Memory B cell (primary cell): Measurements from ENCODE around the gene RRP1.

Experiments
- ATAC-seq: fragments of 150-1000 bp; cut with Tn5 transposase; 2 replicates; pipeline ENCODE4 v1.10.0; 2021; ENCODE audit warnings: low read depth, mild to moderate bottlenecking, moderate library complexity
- DNase-seq, 2 donors: peaks; one replicate each; pipeline ENCODE4 v3.0.0; 2022; ENCODE audit warnings: low spot score in 2 of 2
- H3K27ac Mint-ChIP-seq: one replicate; pipeline ENCODE4 v1.8.0; 2022; ENCODE audit warnings: mild to moderate bottlenecking, moderate library complexity, mixed read lengths
- H3K27me3 Mint-ChIP-seq: one replicate; pipeline ENCODE4 v1.8.0; 2022; ENCODE audit warnings: mixed read lengths
- H3K36me3 Mint-ChIP-seq: one replicate; pipeline ENCODE4 v1.8.0; 2022; ENCODE audit warnings: mild to moderate bottlenecking, mixed read lengths
- H3K4me1 Mint-ChIP-seq: one replicate; pipeline ENCODE4 v1.8.0; 2022; ENCODE audit warnings: mixed read lengths
- H3K4me3 Mint-ChIP-seq: one replicate; pipeline ENCODE4 v1.8.0; 2022; ENCODE audit warnings: mild to moderate bottlenecking, moderate library complexity, mixed read lengths
- H3K9me3 Mint-ChIP-seq: one replicate; pipeline ENCODE4 v1.8.0; 2022; ENCODE audit warnings: mixed read lengths

Gene RRP1

DNA sequence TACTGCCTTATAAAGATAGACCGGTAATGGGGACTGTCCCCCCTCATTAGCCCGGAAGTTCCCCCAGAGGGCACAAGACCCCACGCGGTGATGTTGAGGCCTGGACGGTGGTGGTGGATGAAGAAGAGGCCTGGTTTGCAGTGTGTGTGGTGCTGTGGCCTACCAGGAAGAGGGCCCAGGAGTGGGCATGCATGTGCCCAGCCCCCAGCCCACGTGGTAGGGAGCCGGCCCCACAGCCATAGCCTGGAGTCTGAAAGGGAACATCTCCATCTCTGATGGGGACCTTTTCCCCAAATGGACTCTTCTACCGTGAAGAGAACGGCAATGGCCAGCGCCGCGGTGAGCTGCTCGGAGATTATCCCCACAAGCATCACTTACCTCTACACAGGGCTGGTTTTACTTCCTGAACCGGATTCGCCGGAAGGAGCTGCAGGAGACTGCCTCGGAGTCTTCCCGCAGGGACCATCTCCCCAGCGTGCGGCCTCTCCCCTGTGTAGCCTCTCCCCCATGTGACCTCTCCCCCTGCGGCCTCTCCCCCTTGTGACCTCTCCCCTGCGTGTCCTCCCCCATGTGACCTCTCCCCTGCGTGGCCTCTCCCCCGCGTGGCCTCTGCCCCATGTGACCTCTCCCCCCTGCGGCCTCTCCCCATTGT is 20.6 kb downstream of the RRP1 start:
- Mint-ChIP-seq H3K9me3 (no peaks in the 10 kb centered on the region), H3K4me1 (peaks cover 36% of the 10 kb centered on the region), H3K27ac (no peak overlapping the region), H3K4me3 (no peak overlapping the region), H3K27me3 (peaks cover 21% of the 10 kb centered on the region), H3K36me3 (peaks cover 3% of the 10 kb centered on the region)
- no peak for DNase-seq
- no peak for ATAC-seq

DNA sequence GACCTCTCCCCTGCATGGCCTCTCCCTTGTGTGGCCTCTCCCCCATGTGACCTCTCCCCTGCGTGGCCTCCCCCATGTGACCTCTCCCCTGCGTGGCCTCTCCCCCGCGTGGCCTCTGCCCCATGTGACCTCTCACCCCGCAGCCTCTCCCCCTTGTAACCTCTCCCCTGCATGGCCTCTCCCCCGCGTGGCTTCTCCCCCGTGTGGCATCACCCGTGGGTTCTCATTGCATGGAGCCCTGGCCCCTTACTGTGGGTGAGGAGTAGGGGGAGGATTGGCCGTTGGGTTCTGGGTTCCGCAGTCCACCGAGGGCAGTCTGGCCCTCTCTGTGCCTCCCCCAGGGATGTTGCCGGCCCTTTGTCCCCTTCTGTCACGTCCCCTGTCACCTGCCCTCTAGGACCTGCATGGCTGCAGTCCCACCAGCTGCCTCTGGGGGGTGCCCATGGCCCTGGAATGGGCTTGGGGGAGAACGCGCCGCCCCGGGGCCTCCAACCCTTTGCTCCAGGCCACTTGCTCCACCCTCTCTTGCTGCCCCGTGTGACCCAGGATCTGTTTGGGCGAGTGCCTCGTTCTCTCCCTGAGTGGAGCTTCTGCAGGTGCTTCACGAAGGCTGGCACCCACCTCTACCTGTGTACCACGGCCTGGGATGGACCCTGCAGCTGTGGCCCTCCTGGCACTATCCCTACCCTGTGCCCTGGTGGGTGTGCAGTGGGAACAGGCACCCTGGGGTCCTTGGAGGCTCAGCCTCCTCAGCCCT is 21.3 kb downstream of the RRP1 start:
- Mint-ChIP-seq H3K4me3 (peak overlapping the region; percentile 39), H3K27ac (peak overlapping the region; percentile 70), H3K9me3 (no peaks in the 10 kb centered on the region), H3K27me3 (peaks cover 21% of the 10 kb centered on the region), H3K36me3 (peaks cover 3% of the 10 kb centered on the region), H3K4me1 (peaks cover 32% of the 10 kb centered on the region)
- peak; percentile 86 for ATAC-seq
- peak; percentile 91 to 98 for DNase-seq

- Mint-ChIP-seq H3K9me3 (no peaks in the 10 kb centered on the region), H3K27ac (no peak overlapping the region), H3K36me3 (peaks cover 3% of the 10 kb centered on the region), H3K4me1 (peaks cover 24% of the 10 kb centered on the region), H3K27me3 (peaks cover 23% of the 10 kb centered on the region), H3K4me3 (no peak overlapping the region)
- DNase-seq (no peak), ATAC-seq (no peak)
Measured at GRCh38 chr21:43811262-43812105, 22.1 kb downstream of the RRP1 start.

DNA sequence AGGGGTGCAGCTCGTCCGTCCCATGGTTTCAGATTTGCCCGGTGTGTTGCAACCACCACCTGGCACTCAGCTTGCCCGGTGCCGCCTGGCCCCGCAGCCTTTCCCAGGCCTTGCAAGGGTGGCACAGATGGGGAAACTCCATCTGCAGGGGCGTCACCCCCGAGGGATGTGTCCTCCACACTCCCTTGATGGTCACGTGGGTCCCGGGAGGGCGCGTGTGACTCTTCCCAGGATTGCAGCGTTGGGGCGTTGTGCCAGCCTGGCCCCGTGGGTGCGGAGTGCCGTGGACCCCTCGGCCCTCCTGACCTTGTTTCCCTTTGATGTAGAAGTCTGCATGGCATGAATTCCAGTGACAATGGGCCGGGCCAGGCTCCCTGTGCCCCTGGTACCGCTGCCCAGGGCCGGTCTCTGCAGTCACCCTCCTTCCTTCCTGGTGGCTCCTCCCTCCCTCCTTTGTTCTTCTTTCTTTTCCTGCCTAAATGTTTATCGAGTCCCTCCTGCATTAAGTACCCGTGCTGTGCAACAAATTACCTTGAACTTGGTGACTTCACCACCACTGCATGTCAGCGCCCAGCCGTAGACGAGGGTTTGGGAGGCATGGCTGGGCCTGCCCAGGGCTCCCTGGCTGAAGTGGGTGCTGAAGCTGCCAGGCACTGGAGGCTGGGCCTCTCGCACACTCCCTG is 22.9 kb downstream of the RRP1 start:
- Mint-ChIP-seq H3K27ac (no peak overlapping the region), H3K27me3 (peaks cover 21% of the 10 kb centered on the region), H3K4me3 (no peak overlapping the region), H3K36me3 (peaks cover 3% of the 10 kb centered on the region), H3K9me3 (no peaks in the 10 kb centered on the region), H3K4me1 (peaks cover 17% of the 10 kb centered on the region)
- no peak for ATAC-seq
- DNase-seq = no peak

- Mint-ChIP-seq H3K27ac (no peak overlapping the region), H3K4me1 (peaks cover 17% of the 10 kb centered on the region), H3K27me3 (peaks cover 21% of the 10 kb centered on the region), H3K9me3 (no peaks in the 10 kb centered on the region), H3K4me3 (no peak overlapping the region), H3K36me3 (peaks cover 3% of the 10 kb centered on the region)
- no peak for ATAC-seq
- no peak for DNase-seq
Measured at GRCh38 chr21:43812957-43813655, 23.7 kb downstream of the RRP1 start.

DNA sequence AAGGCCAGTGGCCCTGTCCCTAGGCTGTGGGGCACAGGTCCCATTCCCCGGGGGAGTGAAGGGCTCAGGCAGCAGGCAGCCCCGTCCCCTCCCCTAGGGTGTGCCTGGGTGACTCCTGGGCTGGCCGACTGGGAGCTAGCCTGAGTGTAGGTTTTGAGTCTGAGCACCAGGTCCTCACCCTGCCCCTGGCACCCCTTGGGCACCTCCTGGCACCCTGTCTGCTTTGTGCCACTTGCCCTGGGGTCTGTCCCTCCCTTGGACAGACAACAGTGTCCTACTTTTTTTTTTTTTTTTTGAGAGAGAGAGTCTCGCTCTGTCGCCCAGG is 24.2 kb downstream of the RRP1 start:
- H3K9me3 Mint-ChIP-seq = no peaks in the 10 kb centered on the region
- H3K27me3 Mint-ChIP-seq = peaks cover 21% of the 10 kb centered on the region
- no peak for DNase-seq
- H3K4me1 Mint-ChIP-seq = peaks cover 17% of the 10 kb centered on the region
- no peak for ATAC-seq
- no peak overlapping the region for H3K4me3 Mint-ChIP-seq
- H3K36me3 Mint-ChIP-seq = peaks cover 3% of the 10 kb centered on the region
- H3K27ac Mint-ChIP-seq = no peak overlapping the region

GRCh38 chr21:43814215-43815106 is 25.1 kb downstream of the RRP1 start:
- ATAC-seq (no peak), DNase-seq (no peak)
- Mint-ChIP-seq H3K4me1 (peaks cover 15% of the 10 kb centered on the region), H3K4me3 (peak overlapping the region; percentile 2), H3K27me3 (peaks cover 23% of the 10 kb centered on the region), H3K36me3 (peaks cover 7% of the 10 kb centered on the region), H3K9me3 (peaks cover 5% of the 10 kb centered on the region), H3K27ac (no peak overlapping the region)

DNA sequence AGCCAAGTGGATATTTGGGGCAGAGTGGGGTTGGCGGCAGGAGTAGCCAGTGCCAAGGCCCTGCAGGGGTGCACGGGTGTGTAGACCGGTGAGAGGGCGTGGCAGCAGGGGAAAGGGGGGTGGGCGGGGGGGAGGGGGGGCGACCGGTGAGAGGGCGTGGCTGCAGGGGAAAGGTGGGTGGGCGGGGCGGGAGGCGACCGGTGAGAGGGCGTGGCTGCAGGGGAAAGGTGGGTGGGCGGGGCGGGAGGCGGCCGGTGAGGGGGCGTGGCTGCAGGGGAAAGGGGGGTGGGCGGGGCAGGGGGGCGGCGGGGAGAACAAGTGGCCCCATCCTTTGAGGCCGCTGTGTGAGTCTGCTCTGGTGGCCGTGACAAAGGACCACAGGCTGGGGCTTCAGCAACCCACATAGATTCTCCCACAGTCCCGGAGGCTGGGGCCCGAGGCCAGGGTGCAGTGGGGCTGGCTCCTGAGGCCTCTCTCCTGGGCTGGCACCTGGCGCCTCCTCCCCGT is 25.8 kb downstream of the RRP1 start:
- Mint-ChIP-seq H3K4me3 (peak overlapping the region; percentile 2), H3K4me1 (peaks cover 15% of the 10 kb centered on the region), H3K27me3 (peaks cover 23% of the 10 kb centered on the region), H3K9me3 (peaks cover 5% of the 10 kb centered on the region), H3K27ac (no peak overlapping the region), H3K36me3 (peaks cover 7% of the 10 kb centered on the region)
- no peak for DNase-seq
- no peak for ATAC-seq

DNA sequence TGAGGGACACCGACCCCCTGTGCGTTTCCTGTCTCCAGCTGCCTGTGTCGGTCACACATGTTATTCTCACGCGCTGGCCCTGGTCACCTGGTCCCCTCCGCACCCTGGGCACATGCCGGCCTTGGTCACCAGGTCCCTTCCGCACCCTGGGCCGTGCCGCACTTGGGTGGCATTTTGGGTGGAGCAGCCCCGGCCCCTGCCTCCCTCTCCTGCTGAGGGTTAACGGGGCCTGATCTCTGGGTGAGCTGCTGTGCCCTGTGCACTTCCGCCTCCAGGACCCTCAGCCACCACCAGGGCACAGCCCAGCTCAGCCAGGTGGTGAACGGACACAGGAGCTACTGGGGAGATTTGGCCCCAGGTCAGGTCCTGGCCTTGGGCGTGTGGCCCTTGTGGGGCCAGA is 26.6 kb downstream of the RRP1 start:
- H3K27ac Mint-ChIP-seq = no peak overlapping the region
- ATAC-seq = no peak

GRCh38 chr21:43816611-43817071 is 27.3 kb downstream of the RRP1 start:
- Mint-ChIP-seq H3K27me3 (peaks cover 16% of the 10 kb centered on the region), H3K9me3 (peaks cover 5% of the 10 kb centered on the region), H3K4me1 (peaks cover 9% of the 10 kb centered on the region), H3K4me3 (no peak overlapping the region), H3K27ac (no peak overlapping the region), H3K36me3 (peaks cover 7% of the 10 kb centered on the region)
- ATAC-seq = no peak
- DNase-seq = no peak

More for the DNA sequence above, 26.6 kb downstream of the RRP1 start:
- peaks cover 9% of the 10 kb centered on the region for H3K4me1 Mint-ChIP-seq
- no peak for DNase-seq
- H3K9me3 Mint-ChIP-seq = peaks cover 5% of the 10 kb centered on the region
- H3K4me3 Mint-ChIP-seq = no peak overlapping the region
- H3K27me3 Mint-ChIP-seq = peaks cover 16% of the 10 kb centered on the region
- H3K36me3 Mint-ChIP-seq = peaks cover 7% of the 10 kb centered on the region

- DNase-seq (no peak), ATAC-seq (no peak)
- Mint-ChIP-seq H3K27me3 (peaks cover 14% of the 10 kb centered on the region), H3K4me3 (no peak overlapping the region), H3K9me3 (peaks cover 5% of the 10 kb centered on the region), H3K4me1 (peaks cover 8% of the 10 kb centered on the region), H3K36me3 (peaks cover 7% of the 10 kb centered on the region), H3K27ac (no peak overlapping the region)
Measured at GRCh38 chr21:43817157-43818086, 28.0 kb downstream of the RRP1 start.

- Mint-ChIP-seq H3K9me3 (peaks cover 5% of the 10 kb centered on the region), H3K36me3 (peaks cover 7% of the 10 kb centered on the region), H3K27ac (no peak overlapping the region), H3K4me3 (no peak overlapping the region), H3K4me1 (peaks cover 5% of the 10 kb centered on the region), H3K27me3 (peaks cover 11% of the 10 kb centered on the region)
- ATAC-seq = no peak
- no peak for DNase-seq
Measured at GRCh38 chr21:43818685-43819084, 29.3 kb downstream of the RRP1 start.
